ENCODE results near the gene TTLL7. TPM values are rescaled to one million over a fixed set of nuclear protein-coding genes. Genes with fewer than 3 reads are reported as not detected.

TTLL7 gene
- total RNA-seq, 1 experiment from 2014 or later = 6.6 TPM

DNA sequence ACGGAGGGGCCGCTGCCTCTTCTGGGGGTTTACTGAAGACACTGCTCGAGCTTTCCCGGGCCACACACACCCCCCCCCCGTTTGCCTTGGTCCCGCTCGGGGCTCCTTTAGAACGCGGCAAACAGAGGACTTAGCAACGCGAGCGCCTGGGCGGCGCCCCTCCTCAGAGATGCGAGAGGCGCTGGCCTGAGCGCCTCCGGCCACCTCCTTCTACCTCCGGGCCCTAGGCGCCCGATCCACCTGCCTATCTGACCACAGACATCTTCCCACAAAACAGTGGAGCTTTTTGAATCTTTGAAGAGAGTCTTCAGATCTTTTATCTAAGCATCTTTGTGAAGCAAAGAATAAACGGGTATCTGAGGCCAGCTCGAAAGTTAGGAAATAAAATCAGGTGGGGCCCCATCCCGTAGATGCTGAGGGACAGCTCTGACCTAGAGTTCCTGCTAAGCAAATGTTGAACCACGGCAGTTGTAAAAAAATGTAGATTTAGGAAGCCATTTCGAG lies 436 bp upstream of the TTLL7 start:
- Mint-ChIP-seq H3K27me3 (ENCODE audit: low read depth) (peaks cover 86% of the 10 kb centered on the region), H3K27ac (peak overlapping the region in 2 of 3 experiments; percentile 80 to 96; a peak in 4 of 7 replicates), H3K9me3 (no peaks in the 10 kb centered on the region), H3K36me3 (ENCODE audit: insufficient read depth in 1 of 3, low read depth in 3 of 3) (no peaks in the 10 kb centered on the region), H3K4me1 (peaks cover 10% of the 10 kb centered on the region in 2 experiments), H3K4me3 (peak overlapping the region; percentile 81 to 92)
- H3K23me2 ChIP-seq (ENCODE audit: insufficient read length, low read depth, low read length, poor library complexity, severe bottlenecking) = no peaks in the 10 kb centered on the region
- H3T11ph ChIP-seq (ENCODE audit: low read length) = no peak overlapping the region
- no CpG with 5 or more reads among the region's 26 CpGs for WGBS (ENCODE audit: extremely low coverage, insufficient read length, low lambda C conversion rate)
- H2BK15ac ChIP-seq (ENCODE audit: low read depth, low read length) = no peak overlapping the region
- no peak overlapping the region for H4K91ac ChIP-seq (ENCODE audit: insufficient read length, low read depth, low read length)
- TF ChIP-seq, protein P1, sequence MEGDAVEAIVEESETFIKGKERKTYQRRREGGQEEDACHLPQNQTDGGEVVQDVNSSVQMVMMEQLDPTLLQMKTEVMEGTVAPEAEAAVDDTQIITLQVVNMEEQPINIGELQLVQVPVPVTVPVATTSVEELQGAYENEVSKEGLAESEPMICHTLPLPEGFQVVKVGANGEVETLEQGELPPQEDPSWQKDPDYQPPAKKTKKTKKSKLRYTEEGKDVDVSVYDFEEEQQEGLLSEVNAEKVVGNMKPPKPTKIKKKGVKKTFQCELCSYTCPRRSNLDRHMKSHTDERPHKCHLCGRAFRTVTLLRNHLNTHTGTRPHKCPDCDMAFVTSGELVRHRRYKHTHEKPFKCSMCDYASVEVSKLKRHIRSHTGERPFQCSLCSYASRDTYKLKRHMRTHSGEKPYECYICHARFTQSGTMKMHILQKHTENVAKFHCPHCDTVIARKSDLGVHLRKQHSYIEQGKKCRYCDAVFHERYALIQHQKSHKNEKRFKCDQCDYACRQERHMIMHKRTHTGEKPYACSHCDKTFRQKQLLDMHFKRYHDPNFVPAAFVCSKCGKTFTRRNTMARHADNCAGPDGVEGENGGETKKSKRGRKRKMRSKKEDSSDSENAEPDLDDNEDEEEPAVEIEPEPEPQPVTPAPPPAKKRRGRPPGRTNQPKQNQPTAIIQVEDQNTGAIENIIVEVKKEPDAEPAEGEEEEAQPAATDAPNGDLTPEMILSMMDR (conservative IDR thresholded peaks at IDR 0.05) = no peak
- H4K5ac ChIP-seq (ENCODE audit: insufficient read length, low read depth, low read length) = no peak overlapping the region
- H3K18ac ChIP-seq (ENCODE audit: insufficient read length, low read depth, low read length) = peak overlapping the region; percentile 89
- H2AFZ ChIP-seq (ENCODE audit: low read length) = peak overlapping the region; percentile 78
- no peak overlapping the region for H3K56ac ChIP-seq (ENCODE audit: insufficient read length, low read depth, low read length)
- H3K23ac ChIP-seq (ENCODE audit: insufficient read length, low read depth, low read length) = no peak overlapping the region
- no peak overlapping the region for H2AK5ac ChIP-seq (ENCODE audit: insufficient read length, low read length)
- H3K79me2 ChIP-seq (ENCODE audit: insufficient read depth, low read length) = no peaks in the 10 kb centered on the region
- DNase-seq = peak; percentile 88
- H3K9ac ChIP-seq (ENCODE audit: extremely low read depth, insufficient read length, low read length) = peak overlapping the region; percentile 71
- peak overlapping the region; percentile 10 for H2BK120ac ChIP-seq (ENCODE audit: low read depth, low read length, poor library complexity, severe bottlenecking)
- no peak overlapping the region for H2BK20ac ChIP-seq (ENCODE audit: low read depth, low read length, poor library complexity, severe bottlenecking)
- H3K79me1 ChIP-seq (ENCODE audit: insufficient read depth, low read depth, low read length, poor library complexity, severe bottlenecking) = no peaks in the 10 kb centered on the region
- H2BK12ac ChIP-seq (ENCODE audit: insufficient read length, low read depth, low read length) = no peak overlapping the region
- no peaks in the 10 kb centered on the region for H3K4me1 ChIP-seq (ENCODE audit: insufficient read depth, low read length)
- H3K4me2 ChIP-seq (ENCODE audit: insufficient read depth, insufficient read length, low read length) = peak overlapping the region; percentile 44
- peak overlapping the region; percentile 96 for H3K14ac ChIP-seq (ENCODE audit: insufficient read depth, low read length)
- H3K9me3 ChIP-seq (ENCODE audit: control insufficient read depth, low read depth, low read length) = no peaks in the 10 kb centered on the region
- H2BK5ac ChIP-seq (ENCODE audit: insufficient read length, low read length) = no peak overlapping the region
- no peak overlapping the region for H3K4ac ChIP-seq (ENCODE audit: low read depth, low read length)
- peaks cover 13% of the 10 kb centered on the region; the same call in 1 of the 2 replicates for H3K27me3 ChIP-seq (ENCODE audit: insufficient read depth, low read length)
- H4K8ac ChIP-seq (replicated peaks; ENCODE audit: insufficient read length, low read depth, low read length) = no peak overlapping the region
- H4K20me1 ChIP-seq (ENCODE audit: control insufficient read depth, insufficient read depth, insufficient read length) = no peaks in the 10 kb centered on the region
- H3K27ac ChIP-seq (ENCODE audit: insufficient read length, low read depth, low read length) = no peak overlapping the region
